Gastrocnemius medialis (tissue), 4 donors: ENCODE results near the gene MAST4. TPM values are rescaled to one million over a fixed set of nuclear protein-coding genes. Genes with fewer than 3 reads are reported as not detected.

ENCODE experiments used
- ATAC-seq, 2 donors: fragments of 150-250 bp; one replicate each; pipeline ENCODE4 v1.9.1; 2016
- DNase-seq, 2 donors: peaks; one replicate each; pipeline ENCODE4 v3.0.0-alpha.2; 2019
- H3K27ac ChIP-seq, 4 donors: fragments of 200-600 bp; sonication (generic); 1 replicate in 1 of 4; 2 replicates in 3 of 4; pipeline ENCODE4 v1.5.1; 2016 to 2018; ENCODE audit warnings: mild to moderate bottlenecking in 2 of 4, moderate library complexity in 1 of 4
- H3K27me3 ChIP-seq, 3 donors: fragments of 200-600 bp; sonication (generic) in 2 of 3; 1 replicate in 1 of 3; 2 replicates in 2 of 3; pipeline versions ENCODE4 v1.5.1 to v1.6.0; 2016 to 2019; ENCODE audit warnings: mild to moderate bottlenecking in 1 of 3, moderate library complexity in 1 of 3
- H3K36me3 ChIP-seq, 2 donors: fragments of 200-600 bp; sonication (generic) in 1 of 2; one replicate each; pipeline ENCODE4 v1.5.1; 2017 to 2018
- H3K4me1 ChIP-seq, 2 donors: fragments of 200-600 bp; sonication (generic) in 1 of 2; one replicate each; pipeline ENCODE4 v1.5.1; 2016 to 2017; ENCODE audit warnings: mild to moderate bottlenecking in 2 of 2
- H3K4me3 ChIP-seq, 4 donors: fragments of 200-600 bp; sonication (generic) in 3 of 4; 1 replicate in 1 of 4; 2 replicates in 3 of 4; pipeline ENCODE4 v1.5.1; 2016 to 2019; ENCODE audit warnings: mild to moderate bottlenecking in 2 of 4
- H3K9me3 ChIP-seq, 3 donors: fragments of 200-600 bp; sonication (generic) in 2 of 3; 1 replicate in 1 of 3; 2 replicates in 2 of 3; pipeline ENCODE4 v1.5.1; 2016 to 2019
- POLR2A ChIP-seq, 2 donors: fragments of 450-650 bp; IDR thresholded peaks; one replicate each; pipeline ENCODE4 v1.6.1; 2017; ENCODE audit warnings: antibody characterized with exemption in 2 of 2, mild to moderate bottlenecking in 2 of 2, moderate library complexity in 2 of 2
- in situ Hi-C, 4 donors: fragments of 200-750 bp; cut with MboI; loops; one replicate each; pipeline versions ENCODE4 v1.15.0 to v1.8.0; 2017; ENCODE audit warnings: low sequenced_read_pairs in 4 of 4
- intact Hi-C: fragments of 100-400 bp; cut with DNase I; formaldehyde crosslinking; loops from one replicate; pipeline ENCODE4 v1.15.1; 2023; ENCODE audit warnings: low total_unique reads
- total RNA-seq, 4 donors: library from RNA; depleted of rRNA; stranded (reverse); fragments of >200 nt; gene quantifications; one replicate each; pipeline versions ENCODE4 v1.1.0 to v1.2.3, GENCODE V29; 2016
- TF ChIP-seq, protein P1 (sequence below), 5 experiments: fragments of 450-650 bp in 3 of 5; fragments of 200-600 bp in 2 of 5; sonication (generic) in 2 of 5; IDR thresholded peaks in 4 of 5; conservative IDR thresholded peaks in 1 of 5; 1 replicate in 4 of 5; 2 replicates in 1 of 5; pipeline ENCODE4 v1.5.1; 2016 to 2019; ENCODE audit warnings: antibody characterized with exemption in 5 of 5, mild to moderate bottlenecking in 3 of 5, moderate library complexity in 3 of 5

The MAST4 gene
- total RNA-seq, 4 donors from 2014 or later: 24.1 to 42.0 (median 38.5) TPM

DNA sequence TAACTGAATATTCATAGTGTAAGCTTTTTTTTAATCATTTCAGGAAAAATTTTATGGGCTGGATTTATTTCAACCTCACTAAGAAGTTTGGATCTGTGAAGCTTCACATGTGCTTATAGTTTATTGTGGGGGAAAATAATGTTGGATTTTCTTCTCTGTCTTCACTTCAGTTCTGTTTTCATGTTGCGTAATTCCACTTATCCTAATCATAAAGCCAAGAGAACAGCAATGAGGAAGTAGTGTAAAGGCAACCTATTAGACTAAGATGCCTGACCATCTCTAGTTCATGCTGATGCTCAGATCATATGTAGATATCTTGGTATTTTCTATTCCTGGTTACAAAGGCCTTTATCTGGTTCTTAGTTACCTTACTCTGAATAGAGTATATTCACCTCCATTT, 550.4 kb downstream of the MAST4 start:
- no peaks in the 10 kb centered on the region for H3K4me1 ChIP-seq
- H3K27ac ChIP-seq: no peak overlapping the region
- in situ Hi-C loops: loop anchor here in 1 of 4 donors (10.0 kb wide), 1 partner anchor 332 kb away; no protein-coding TSS in a partner anchor
- no peaks in the 10 kb centered on the region for H3K27me3 ChIP-seq
- TF ChIP-seq POLR2A (IDR thresholded peaks at IDR 0.05): no peak
- TF ChIP-seq, protein P1, sequence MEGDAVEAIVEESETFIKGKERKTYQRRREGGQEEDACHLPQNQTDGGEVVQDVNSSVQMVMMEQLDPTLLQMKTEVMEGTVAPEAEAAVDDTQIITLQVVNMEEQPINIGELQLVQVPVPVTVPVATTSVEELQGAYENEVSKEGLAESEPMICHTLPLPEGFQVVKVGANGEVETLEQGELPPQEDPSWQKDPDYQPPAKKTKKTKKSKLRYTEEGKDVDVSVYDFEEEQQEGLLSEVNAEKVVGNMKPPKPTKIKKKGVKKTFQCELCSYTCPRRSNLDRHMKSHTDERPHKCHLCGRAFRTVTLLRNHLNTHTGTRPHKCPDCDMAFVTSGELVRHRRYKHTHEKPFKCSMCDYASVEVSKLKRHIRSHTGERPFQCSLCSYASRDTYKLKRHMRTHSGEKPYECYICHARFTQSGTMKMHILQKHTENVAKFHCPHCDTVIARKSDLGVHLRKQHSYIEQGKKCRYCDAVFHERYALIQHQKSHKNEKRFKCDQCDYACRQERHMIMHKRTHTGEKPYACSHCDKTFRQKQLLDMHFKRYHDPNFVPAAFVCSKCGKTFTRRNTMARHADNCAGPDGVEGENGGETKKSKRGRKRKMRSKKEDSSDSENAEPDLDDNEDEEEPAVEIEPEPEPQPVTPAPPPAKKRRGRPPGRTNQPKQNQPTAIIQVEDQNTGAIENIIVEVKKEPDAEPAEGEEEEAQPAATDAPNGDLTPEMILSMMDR (IDR thresholded peaks at IDR 0.05 in 4 of 5, conservative IDR thresholded peaks at IDR 0.05 in 1 of 5): no peak
- H3K36me3 ChIP-seq: peaks cover 7 to 73% of the 10 kb centered on the region in 2 donors
- intact Hi-C loops: no loop called here
- no peaks in the 10 kb centered on the region for H3K9me3 ChIP-seq
- no peak for DNase-seq
- no peak overlapping the region for H3K4me3 ChIP-seq
- ATAC-seq: no peak

DNA sequence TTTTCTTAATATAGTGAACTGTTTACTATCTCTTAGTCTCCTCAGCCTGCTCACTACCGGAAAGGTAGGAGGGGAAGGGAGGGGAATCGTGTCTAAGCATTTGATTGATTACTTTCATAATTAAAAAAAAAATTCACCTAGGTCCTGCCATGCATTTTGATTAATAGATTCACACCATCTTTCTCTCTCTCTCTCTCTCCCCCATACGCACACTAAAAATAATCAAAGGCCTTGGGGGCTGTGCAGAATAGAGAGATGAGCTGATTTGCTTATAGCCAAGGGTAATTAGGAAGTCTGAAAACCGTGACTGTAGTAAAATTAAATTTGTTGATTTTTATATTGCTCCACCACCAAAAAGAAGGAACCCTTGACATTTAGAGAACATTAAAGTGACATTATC, 550.8 kb downstream of the MAST4 start:
- TF ChIP-seq, protein P1 (IDR thresholded peaks at IDR 0.05 in 4 of 5, conservative IDR thresholded peaks at IDR 0.05 in 1 of 5): no peak
- TF ChIP-seq POLR2A (IDR thresholded peaks at IDR 0.05): no peak
- ATAC-seq (no peak), DNase-seq (no peak)
- intact Hi-C loops: no loop called here
- in situ Hi-C loops: loop anchor here in 1 of 4 donors (10.0 kb wide), 1 partner anchor 332 kb away; no protein-coding TSS in a partner anchor
- no peaks in the 10 kb centered on the region for H3K4me1 ChIP-seq
- no peak overlapping the region for H3K27ac ChIP-seq
- no peak overlapping the region for H3K4me3 ChIP-seq
- peaks cover 6 to 71% of the 10 kb centered on the region in 2 donors for H3K36me3 ChIP-seq
- no peaks in the 10 kb centered on the region for H3K9me3 ChIP-seq
- H3K27me3 ChIP-seq: no peaks in the 10 kb centered on the region

- H3K27ac ChIP-seq: no peak overlapping the region
- H3K36me3 ChIP-seq: peaks cover 5 to 63% of the 10 kb centered on the region in 2 donors
- no peaks in the 10 kb centered on the region for H3K27me3 ChIP-seq
- in situ Hi-C loops: loop anchor here in 1 of 4 donors (10.0 kb wide), 1 partner anchor 333 kb away; no protein-coding TSS in a partner anchor
- H3K4me1 ChIP-seq: no peaks in the 10 kb centered on the region
- no peak for TF ChIP-seq POLR2A (IDR thresholded peaks at IDR 0.05)
- TF ChIP-seq, protein P1 (IDR thresholded peaks at IDR 0.05 in 4 of 5, conservative IDR thresholded peaks at IDR 0.05 in 1 of 5): no peak
- ATAC-seq (no peak), DNase-seq (no peak)
- H3K4me3 ChIP-seq: no peak overlapping the region
- H3K9me3 ChIP-seq: no peaks in the 10 kb centered on the region
- intact Hi-C loops: no loop called here
These were observed 551.6 kb downstream of the MAST4 start for GRCh38 chr5:67147760-67148159.

- DNase-seq (no peak), ATAC-seq (no peak)
- H3K4me3 ChIP-seq: peak overlapping the region in 2 of 4 donors; percentile 9 to 11
- H3K36me3 ChIP-seq: peaks cover 5 to 52% of the 10 kb centered on the region in 2 donors
- intact Hi-C loops: no loop called here
- H3K27me3 ChIP-seq: no peaks in the 10 kb centered on the region
- no peaks in the 10 kb centered on the region for H3K9me3 ChIP-seq
- H3K4me1 ChIP-seq: peaks cover 9 to 11% of the 10 kb centered on the region in 2 donors
- in situ Hi-C loops: loop anchor here in 1 of 4 donors (10.0 kb wide), 1 partner anchor 335 kb away; no protein-coding TSS in a partner anchor
- TF ChIP-seq POLR2A (IDR thresholded peaks at IDR 0.05): no peak
- TF ChIP-seq, protein P1 (IDR thresholded peaks at IDR 0.05 in 4 of 5, conservative IDR thresholded peaks at IDR 0.05 in 1 of 5): no peak
- H3K27ac ChIP-seq: peak overlapping the region in 1 of 4 donors; percentile 22
These were observed 553.1 kb downstream of the MAST4 start for GRCh38 chr5:67149057-67149950.
